Smooth muscle cell (in vitro differentiated cells): ENCODE data around the gene ITM2B. TPM values are rescaled to one million over a fixed set of nuclear protein-coding genes. Genes with fewer than 3 reads are reported as not detected.
A peak's percentile ranks its signal among the peaks of the same experiment; 100 is the strongest.

Source experiments
- DNase-seq: peaks from one replicate; lab custom pipeline; 2025; ENCODE audit not compliant: unreplicated experiment; lab: John Stamatoyannopoulos, UW
- H2AFZ ChIP-seq: fragments of 200-600 bp; sonication (generic); 2 replicates; pipeline ENCODE4 v1.6.0; 2016; ENCODE audit warnings: antibody characterized with exemption, low read depth, mild to moderate bottlenecking
- H3F3A ChIP-seq: fragments of 200-600 bp; sonication (generic); 2 replicates; pipeline ENCODE4 v1.6.0; 2017; ENCODE audit warnings: antibody characterized with exemption, low read depth
- H3K27ac ChIP-seq: fragments of 200-600 bp; sonication (generic); 2 replicates; pipeline ENCODE4 v1.5.1; 2016; ENCODE audit warnings: low read depth, mild to moderate bottlenecking
- H3K27me3 ChIP-seq: fragments of 200-600 bp; sonication (generic); 2 replicates; pipeline ENCODE4 v1.6.1; 2016; ENCODE audit warnings: low read depth, mild to moderate bottlenecking
- H3K36me3 ChIP-seq: fragments of 200-600 bp; sonication (generic); 2 replicates; pipeline ENCODE4 v1.5.1; 2016; ENCODE audit warnings: low read depth
- H3K4me1 ChIP-seq: fragments of 200-600 bp; sonication (generic); 2 replicates; pipeline ENCODE4 v1.5.1; 2016; ENCODE audit warnings: low read depth
- H3K4me2 ChIP-seq: fragments of 200-600 bp; sonication (generic); 2 replicates; pipeline ENCODE4 v1.6.0; 2016; ENCODE audit warnings: mild to moderate bottlenecking
- H3K4me3 ChIP-seq: fragments of 200-600 bp; sonication (generic); 2 replicates; pipeline ENCODE4 v1.5.1; 2016; ENCODE audit warnings: mild to moderate bottlenecking
- H3K79me2 ChIP-seq: fragments of 200-600 bp; sonication (generic); 2 replicates; pipeline ENCODE4 v1.6.0; 2016; ENCODE audit warnings: low read depth, mild to moderate bottlenecking
- H3K9ac ChIP-seq: fragments of 200-600 bp; sonication (generic); 2 replicates; pipeline ENCODE4 v1.6.0; 2016; ENCODE audit warnings: low read depth
- H3K9me3 ChIP-seq: fragments of 200-600 bp; sonication (generic); replicated peaks from 2 replicates; pipeline ENCODE4 v1.5.1; 2016; ENCODE audit warnings: low read depth
- H4K20me1 ChIP-seq: fragments of 200-600 bp; sonication (generic); 2 replicates; pipeline ENCODE4 v1.6.0; 2016; ENCODE audit warnings: low read depth
- CTCF ChIP-seq: fragments of 200-600 bp; sonication (generic); IDR thresholded peaks from 2 replicates; pipeline ENCODE4 v1.5.1; 2017; ENCODE audit warnings: borderline replicate concordance, mild to moderate bottlenecking, antibody characterized with exemption; ENCODE audit not compliant: insufficient read depth, poor library complexity, severe bottlenecking
- WGBS: methylation state at CpG from one replicate; pipeline ENCODE4 v1.1.7; 2016; ENCODE audit warnings: low lambda C conversion rate; 5-methylcytosine and 5-hydroxymethylcytosine counted together
- polyA plus RNA-seq: library from polyadenylated mRNA; unstranded; fragments of >200 nt; fragmentation: Nextera tagmentation; extraction: Ambion mirVana; gene quantifications from 2 replicates; pipeline ENCODE4 v1.2.1, GENCODE V29; 2016
- total RNA-seq: library from RNA; depleted of rRNA; stranded (reverse); fragments of >200 nt; gene quantifications from 2 replicates; pipeline ENCODE4 v1.2.3, GENCODE V29; 2014

ITM2B gene
- total and polyA plus RNA-seq, 2 experiments from 2014 or later: 397 to 557 TPM

DNA sequence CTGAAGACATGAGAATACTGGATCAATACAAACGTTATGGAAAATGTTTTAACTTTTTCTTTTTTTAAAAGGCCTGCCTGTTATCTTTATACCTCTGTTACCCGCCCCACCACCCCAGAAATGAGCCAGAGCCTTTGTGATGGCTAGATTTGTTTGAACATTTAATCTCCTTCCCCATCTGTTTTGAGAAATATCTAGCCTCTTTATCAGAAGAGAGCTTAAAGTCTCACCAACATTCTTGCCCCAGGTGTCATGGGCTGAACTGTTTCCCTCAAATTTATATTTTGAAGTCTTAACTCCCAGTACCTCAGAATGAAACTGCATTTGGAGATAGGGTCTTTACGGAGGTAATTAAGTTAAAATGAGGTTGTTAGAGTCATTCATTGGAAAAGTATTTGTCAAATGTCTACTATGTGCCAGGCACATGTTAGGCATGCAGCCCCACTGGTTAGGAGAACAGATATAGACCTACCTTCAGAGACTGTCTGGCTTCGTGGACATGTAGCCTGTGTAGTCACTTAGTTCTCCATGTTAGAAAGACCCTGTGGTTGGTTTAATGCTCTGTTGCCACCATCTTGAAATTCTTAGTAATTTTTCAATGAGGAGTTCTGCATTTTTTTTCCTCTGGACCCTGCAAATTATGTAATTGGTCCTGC is 64.3 kb downstream of the ITM2B start:
- Histone ChIP-seq H3K4me1 (no peaks in the 10 kb centered on the region), H3K9ac (no peak overlapping the region), H2AFZ (no peak overlapping the region), H3F3A (no peaks in the 10 kb centered on the region), H3K4me2 (no peak overlapping the region), H3K79me2 (no peaks in the 10 kb centered on the region), H3K4me3 (no peak overlapping the region), H3K27ac (peak overlapping the region; percentile 50), H3K27me3 (peaks cover 35% of the 10 kb centered on the region), H3K36me3 (no peaks in the 10 kb centered on the region), H3K9me3 (no peaks in the 10 kb centered on the region), H4K20me1 (no peaks in the 10 kb centered on the region)
- TF ChIP-seq CTCF: no peak
- 47% methylated on average over 4 of the region's 4 CpGs for WGBS
- no peak for DNase-seq

DNA sequence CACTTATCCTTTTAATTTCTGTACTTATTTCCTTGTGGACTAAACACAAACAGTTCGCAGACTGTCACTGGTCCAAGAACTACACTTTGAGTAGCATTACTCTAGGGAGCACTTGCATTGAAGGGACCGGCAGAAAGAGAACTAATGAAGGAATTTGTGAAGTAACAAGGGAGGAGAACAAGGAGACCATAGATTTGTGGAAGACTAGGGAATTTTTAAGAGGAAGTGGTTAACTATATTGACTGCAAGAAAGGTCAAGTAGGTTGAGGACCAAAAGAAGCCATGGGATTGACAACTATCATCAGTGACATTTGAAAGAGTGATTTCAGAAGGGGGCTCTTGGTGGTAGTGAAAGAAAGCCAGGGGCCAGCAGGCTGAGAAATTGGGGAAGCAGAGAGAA is 66.6 kb downstream of the ITM2B start:
- H3K79me2 ChIP-seq: peaks cover 7% of the 10 kb centered on the region
- no peaks in the 10 kb centered on the region for H3K36me3 ChIP-seq
- no peaks in the 10 kb centered on the region for H4K20me1 ChIP-seq
- H3F3A ChIP-seq: no peaks in the 10 kb centered on the region
- H3K4me1 ChIP-seq: peaks cover under 1% of the 10 kb centered on the region
- H3K9ac ChIP-seq: no peak overlapping the region
- H3K4me2 ChIP-seq: no peak overlapping the region
- H2AFZ ChIP-seq: no peak overlapping the region
- H3K4me3 ChIP-seq: no peak overlapping the region
- peaks cover 16% of the 10 kb centered on the region for H3K27me3 ChIP-seq
- no peak for DNase-seq
- H3K27ac ChIP-seq: no peak overlapping the region
- TF ChIP-seq CTCF: no peak
- H3K9me3 ChIP-seq: no peaks in the 10 kb centered on the region
- 89% methylated on average over 2 of the region's 2 CpGs for WGBS

DNA sequence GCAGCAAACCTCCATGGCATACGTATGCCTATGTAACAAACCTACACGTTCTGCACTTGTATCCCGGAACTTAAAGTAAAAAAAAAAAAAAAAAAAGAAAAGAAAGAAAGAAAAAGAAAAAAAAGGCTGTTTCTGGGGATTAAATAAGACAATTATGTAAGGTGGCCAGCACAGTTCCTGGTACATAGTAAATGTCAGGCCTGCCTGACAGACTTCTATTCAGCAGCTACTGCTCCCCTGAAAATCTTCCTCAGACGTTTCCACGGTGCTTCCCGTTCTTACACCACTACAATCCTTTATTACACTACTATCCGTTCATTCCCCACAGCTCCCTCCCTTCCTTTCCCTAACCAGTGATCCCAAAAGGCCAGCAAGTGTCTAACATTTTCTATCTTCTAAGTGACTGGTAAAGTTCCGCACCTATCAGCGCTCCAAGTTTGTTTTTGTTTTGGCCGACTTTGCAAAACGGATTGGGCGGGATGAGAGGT is 69.9 kb downstream of the ITM2B start:
- Histone ChIP-seq H3K27ac (peak overlapping the region; percentile 97), H3K36me3 (no peaks in the 10 kb centered on the region), H3K4me1 (peaks cover 9% of the 10 kb centered on the region), H4K20me1 (peaks cover 13% of the 10 kb centered on the region), H3F3A (no peaks in the 10 kb centered on the region), H3K4me3 (peak overlapping the region; percentile 100), H2AFZ (peak overlapping the region; percentile 100), H3K4me2 (peak overlapping the region; percentile 100), H3K27me3 (peaks cover 5% of the 10 kb centered on the region), H3K9me3 (no peaks in the 10 kb centered on the region), H3K9ac (peak overlapping the region; percentile 96), H3K79me2 (peaks cover 35% of the 10 kb centered on the region)
- 23% methylated on average over 12 of the region's 12 CpGs for WGBS
- no peak for TF ChIP-seq CTCF
- DNase-seq: no peak
